ENCODE results near the gene COX7A1. TPM values are rescaled to one million over a fixed set of nuclear protein-coding genes. Genes with fewer than 3 reads are reported as not detected.
A peak's percentile ranks its signal among the peaks of the same experiment; 100 is the strongest.

COX7A1 gene
- total RNA-seq, 1 experiment from 2014 or later = not detected

DNA sequence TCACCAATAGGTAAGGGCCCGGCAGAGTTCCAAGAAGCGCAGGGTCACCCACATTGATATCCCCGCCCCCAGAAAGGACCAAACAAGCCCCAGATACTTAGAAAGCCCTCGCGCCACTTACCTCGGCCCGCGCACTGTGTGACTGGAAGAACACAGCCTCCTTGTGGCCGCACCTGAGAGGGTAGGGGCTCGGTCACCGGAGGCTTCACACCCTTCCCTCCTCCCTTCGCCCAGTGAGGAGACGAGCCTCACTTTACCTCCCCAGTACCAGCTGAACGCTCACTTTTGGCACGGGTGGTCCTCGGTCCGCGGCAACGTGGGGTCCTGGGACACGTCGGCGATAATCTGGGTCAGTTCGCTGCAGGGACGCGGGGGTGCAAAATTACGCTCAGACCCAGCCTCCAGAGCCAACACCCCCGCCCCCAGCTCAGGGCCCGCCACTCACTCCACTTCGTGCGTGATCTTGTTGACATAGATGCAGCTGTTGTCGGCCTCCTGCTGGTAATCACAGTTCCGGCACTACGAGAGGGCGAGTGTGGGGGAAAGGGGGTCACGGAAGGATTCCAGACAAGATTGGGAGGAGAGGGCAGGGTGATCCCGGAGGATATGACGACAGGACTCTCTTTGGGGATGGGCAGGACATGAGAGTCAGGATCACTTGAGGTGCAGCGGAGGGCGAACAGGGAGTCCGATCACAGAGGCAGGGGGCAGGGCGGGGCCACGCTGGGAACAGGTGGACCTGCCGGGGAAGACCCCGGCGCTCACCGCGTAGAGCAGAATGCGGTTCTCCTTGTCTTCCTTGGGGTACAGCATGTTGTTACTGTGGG, 38.1 kb downstream of the COX7A1 start:
- BruUV-seq (replicated peaks) = TSS peak; percentile 56

DNA sequence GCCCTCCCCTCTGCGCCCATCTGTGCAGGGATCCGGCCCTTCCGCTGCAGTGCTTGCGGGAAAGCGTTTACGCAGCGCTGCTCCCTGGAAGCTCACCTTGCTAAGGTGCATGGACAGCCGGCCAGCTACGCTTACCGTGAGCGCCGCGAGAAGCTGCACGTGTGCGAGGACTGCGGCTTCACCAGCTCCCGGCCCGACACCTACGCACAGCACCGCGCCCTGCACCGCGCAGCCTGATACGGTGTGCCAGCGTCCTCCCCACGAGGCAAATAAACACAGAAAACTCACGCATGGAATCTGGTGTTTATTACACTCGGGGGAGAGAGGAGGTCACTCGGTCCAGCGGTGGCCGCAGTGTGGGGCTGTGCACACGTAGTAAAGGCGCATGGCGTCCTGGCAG, 38.8 kb downstream of the COX7A1 start:
- no peaks in the 10 kb centered on the region for H3K9me3 Mint-ChIP-seq (ENCODE audit: unreplicated experiment)
- peak overlapping the region; percentile 92 for H3K4me3 Mint-ChIP-seq (ENCODE audit: unreplicated experiment)
- Histone ChIP-seq H3K27me3 (replicated peaks; ENCODE audit: control insufficient read depth, insufficient read depth, low read length) (no peaks in the 10 kb centered on the region), H3K4me1 (peaks cover 7% of the 10 kb centered on the region; the same call in 1 of the 2 replicates), H3K9me3 (no peaks in the 10 kb centered on the region), H3K36me3 (ENCODE audit: control insufficient read depth, insufficient read depth, low read length) (peaks cover 8% of the 10 kb centered on the region; the same call in 1 of the 2 replicates), H3K4me3 (ENCODE audit: low read depth, low read length) (peak overlapping the region; percentile 92)
- H3K27me3 Mint-ChIP-seq (ENCODE audit: insufficient read depth, unreplicated experiment) = no peaks in the 10 kb centered on the region
- TF ChIP-seq, protein P1, sequence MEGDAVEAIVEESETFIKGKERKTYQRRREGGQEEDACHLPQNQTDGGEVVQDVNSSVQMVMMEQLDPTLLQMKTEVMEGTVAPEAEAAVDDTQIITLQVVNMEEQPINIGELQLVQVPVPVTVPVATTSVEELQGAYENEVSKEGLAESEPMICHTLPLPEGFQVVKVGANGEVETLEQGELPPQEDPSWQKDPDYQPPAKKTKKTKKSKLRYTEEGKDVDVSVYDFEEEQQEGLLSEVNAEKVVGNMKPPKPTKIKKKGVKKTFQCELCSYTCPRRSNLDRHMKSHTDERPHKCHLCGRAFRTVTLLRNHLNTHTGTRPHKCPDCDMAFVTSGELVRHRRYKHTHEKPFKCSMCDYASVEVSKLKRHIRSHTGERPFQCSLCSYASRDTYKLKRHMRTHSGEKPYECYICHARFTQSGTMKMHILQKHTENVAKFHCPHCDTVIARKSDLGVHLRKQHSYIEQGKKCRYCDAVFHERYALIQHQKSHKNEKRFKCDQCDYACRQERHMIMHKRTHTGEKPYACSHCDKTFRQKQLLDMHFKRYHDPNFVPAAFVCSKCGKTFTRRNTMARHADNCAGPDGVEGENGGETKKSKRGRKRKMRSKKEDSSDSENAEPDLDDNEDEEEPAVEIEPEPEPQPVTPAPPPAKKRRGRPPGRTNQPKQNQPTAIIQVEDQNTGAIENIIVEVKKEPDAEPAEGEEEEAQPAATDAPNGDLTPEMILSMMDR (IDR thresholded peaks at IDR 0.05; ENCODE audit: insufficient read depth in 1 of 2, low read depth in 1 of 2, low read length in 1 of 2, severe bottlenecking in 1 of 2, unreplicated experiment in 1 of 2) = no peak
- peaks cover 59% of the 10 kb centered on the region for H3K36me3 Mint-ChIP-seq (ENCODE audit: insufficient read depth, unreplicated experiment)
- no peak for DNase-seq
- no TSS peak for BruUV-seq (replicated peaks)
- intact Hi-C loops (cut with micrococcal nuclease; ENCODE audit: unreplicated experiment) = no loop called here
- H3K4me1 Mint-ChIP-seq (ENCODE audit: low read depth, unreplicated experiment) = peaks cover 25% of the 10 kb centered on the region
- peak overlapping the region; percentile 96 for H3K27ac Mint-ChIP-seq (ENCODE audit: unreplicated experiment)
- CTCF ChIA-PET = no interaction called here
- POLR2A ChIA-PET = no interaction called here

More for the DNA sequence above, 38.1 kb downstream of the COX7A1 start:
- TF ChIP-seq, protein P1 (IDR thresholded peaks at IDR 0.05; ENCODE audit: insufficient read depth in 1 of 2, low read depth in 1 of 2, low read length in 1 of 2, severe bottlenecking in 1 of 2, unreplicated experiment in 1 of 2) = peak; percentile 23 to 45
- CTCF ChIA-PET = no interaction called here
- Histone ChIP-seq H3K27me3 (replicated peaks; ENCODE audit: control insufficient read depth, insufficient read depth, low read length) (no peaks in the 10 kb centered on the region), H3K9me3 (no peaks in the 10 kb centered on the region), H3K36me3 (ENCODE audit: control insufficient read depth, insufficient read depth, low read length) (peaks cover 8% of the 10 kb centered on the region; the same call in 1 of the 2 replicates), H3K4me1 (peaks cover 7% of the 10 kb centered on the region; the same call in 1 of the 2 replicates), H3K4me3 (ENCODE audit: low read depth, low read length) (peak overlapping the region; percentile 92)
- Mint-ChIP-seq H3K36me3 (ENCODE audit: insufficient read depth, unreplicated experiment) (peaks cover 59% of the 10 kb centered on the region), H3K27me3 (ENCODE audit: insufficient read depth, unreplicated experiment) (no peaks in the 10 kb centered on the region), H3K9me3 (ENCODE audit: unreplicated experiment) (no peaks in the 10 kb centered on the region), H3K4me1 (ENCODE audit: low read depth, unreplicated experiment) (peaks cover 28% of the 10 kb centered on the region), H3K27ac (ENCODE audit: unreplicated experiment) (peak overlapping the region; percentile 96), H3K4me3 (ENCODE audit: unreplicated experiment) (peak overlapping the region; percentile 92)
- peak in 1 of 2 experiments; percentile 54 for DNase-seq
- POLR2A ChIA-PET = interaction anchor here (0.9 to 1.5 kb wide), 2 partner anchors 14 to 105 kb away, joined by 3 to 10 read pairs; partner anchors contain the start of gene SYNE4
- intact Hi-C loops (cut with micrococcal nuclease; ENCODE audit: unreplicated experiment) = loop anchor here (2.0 kb wide), 1 partner anchor 25 kb away; no protein-coding TSS in a partner anchor

DNA sequence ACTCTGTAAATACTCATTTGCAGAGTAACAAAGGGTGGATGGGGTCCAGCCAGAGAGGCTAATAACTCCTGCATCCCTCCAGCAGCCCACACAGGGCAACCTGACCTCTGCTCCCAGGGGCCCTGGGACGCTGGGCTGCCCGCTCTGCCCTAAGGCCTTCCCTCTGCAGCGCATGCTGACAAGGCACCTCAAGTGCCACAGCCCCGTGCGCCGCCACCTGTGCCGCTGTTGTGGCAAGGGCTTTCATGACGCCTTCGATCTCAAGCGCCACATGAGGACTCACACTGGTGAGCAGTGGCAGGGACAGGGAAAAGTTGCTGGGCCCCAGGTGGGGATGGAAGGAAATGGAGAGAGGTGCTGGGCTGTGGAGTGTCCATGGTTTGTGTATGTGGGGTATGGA, 39.6 kb downstream of the COX7A1 start:
- intact Hi-C loops (cut with micrococcal nuclease; ENCODE audit: unreplicated experiment) = no loop called here
- BruUV-seq (replicated peaks) = no TSS peak
- Mint-ChIP-seq H3K27ac (ENCODE audit: unreplicated experiment) (peak overlapping the region; percentile 62), H3K4me3 (ENCODE audit: unreplicated experiment) (peak overlapping the region; percentile 92), H3K27me3 (ENCODE audit: insufficient read depth, unreplicated experiment) (no peaks in the 10 kb centered on the region), H3K9me3 (ENCODE audit: unreplicated experiment) (no peaks in the 10 kb centered on the region), H3K36me3 (ENCODE audit: insufficient read depth, unreplicated experiment) (peaks cover 55% of the 10 kb centered on the region), H3K4me1 (ENCODE audit: low read depth, unreplicated experiment) (peaks cover 18% of the 10 kb centered on the region)
- no peak overlapping the region for H3K4me3 ChIP-seq (ENCODE audit: low read depth, low read length)
- H3K9me3 ChIP-seq = no peaks in the 10 kb centered on the region
- H3K27me3 ChIP-seq (replicated peaks; ENCODE audit: control insufficient read depth, insufficient read depth, low read length) = no peaks in the 10 kb centered on the region
- CTCF ChIA-PET = no interaction called here
- POLR2A ChIA-PET = no interaction called here
- H3K4me1 ChIP-seq = peaks cover 7% of the 10 kb centered on the region; the same call in 1 of the 2 replicates
- H3K36me3 ChIP-seq (ENCODE audit: control insufficient read depth, insufficient read depth, low read length) = peaks cover 8% of the 10 kb centered on the region; the same call in 1 of the 2 replicates
- no peak for DNase-seq
- TF ChIP-seq, protein P1 (IDR thresholded peaks at IDR 0.05; ENCODE audit: insufficient read depth in 1 of 2, low read depth in 1 of 2, low read length in 1 of 2, severe bottlenecking in 1 of 2, unreplicated experiment in 1 of 2) = no peak

All from Caco-2 (cell line).